HG02610 (cell line): ENCODE results near the gene RAB31.

Source experiments
- ATAC-seq: cut with Tn5 transposase; IDR thresholded peaks from one replicate; pipeline ENCODE4 v1.9.1; 2021; ENCODE audit warnings: mild to moderate bottlenecking, moderate library complexity; ENCODE audit not compliant: unreplicated experiment

RAB31 gene

GRCh38 chr18:9782073-9782857 lies 74.2 kb downstream of the RAB31 start:
- no peak for ATAC-seq

DNA sequence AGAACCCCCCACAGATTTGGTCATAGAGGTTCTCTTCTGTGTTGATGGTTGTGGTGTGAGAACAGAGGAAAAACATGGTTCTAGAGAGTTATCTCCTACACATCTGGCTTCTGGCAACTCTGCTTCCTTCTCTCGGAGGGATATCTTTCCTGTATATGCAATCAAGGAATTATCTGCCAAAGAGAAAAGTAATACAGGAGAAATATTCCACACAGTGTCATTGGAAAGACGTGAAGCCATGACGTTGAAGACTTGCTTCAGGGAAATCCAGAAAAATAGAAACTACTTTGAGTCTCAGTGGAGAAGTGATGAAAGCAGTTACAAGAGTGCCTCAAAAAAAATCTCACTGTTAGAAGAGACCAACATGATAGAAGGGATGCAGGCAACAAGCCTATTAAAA lies 78.5 kb downstream of the RAB31 start:
- no peak for ATAC-seq

GRCh38 chr18:9787036-9787435 lies 78.9 kb downstream of the RAB31 start:
- ATAC-seq = no peak

GRCh38 chr18:9787712-9788111 lies 79.6 kb downstream of the RAB31 start:
- no peak for ATAC-seq

DNA sequence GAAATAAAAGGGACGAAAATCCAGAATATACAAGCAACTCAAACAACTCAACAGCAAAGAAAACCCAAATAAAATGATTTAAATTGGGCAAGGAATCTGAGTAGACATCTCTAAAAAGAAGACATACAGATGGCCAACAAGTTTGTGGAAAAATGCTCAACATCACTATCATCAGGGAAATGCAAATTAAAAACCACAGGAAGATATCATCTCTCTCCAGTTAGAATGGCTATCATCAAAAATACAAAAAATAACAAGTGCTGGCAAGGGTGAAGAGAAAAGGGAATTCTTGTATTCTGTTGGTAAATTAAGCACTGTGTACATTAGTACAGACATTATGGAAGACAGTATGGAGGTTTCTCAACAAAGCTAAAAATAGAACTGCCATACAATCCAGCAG lies 80.0 kb downstream of the RAB31 start:
- ATAC-seq = no peak

DNA sequence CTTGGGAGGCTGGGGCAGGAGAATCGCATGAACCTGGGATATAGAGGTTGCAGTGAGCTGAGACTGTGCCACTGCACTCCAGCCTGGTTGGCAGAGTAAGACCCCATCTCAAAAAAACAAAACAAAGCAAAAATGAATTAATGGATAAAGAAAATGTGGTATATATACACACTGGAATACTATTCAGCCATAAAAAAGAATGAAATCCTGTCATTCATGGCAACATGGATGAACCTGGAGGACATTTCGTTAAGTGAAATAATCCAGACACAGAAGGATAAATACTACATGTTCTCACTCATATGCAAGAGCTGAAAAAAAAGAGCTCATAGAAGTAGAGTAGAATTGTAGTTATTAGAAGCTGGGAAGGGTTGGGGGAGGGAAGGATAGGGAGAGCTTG lies 80.8 kb downstream of the RAB31 start:
- no peak for ATAC-seq

GRCh38 chr18:9790261-9790660 lies 82.2 kb downstream of the RAB31 start:
- ATAC-seq = no peak

DNA sequence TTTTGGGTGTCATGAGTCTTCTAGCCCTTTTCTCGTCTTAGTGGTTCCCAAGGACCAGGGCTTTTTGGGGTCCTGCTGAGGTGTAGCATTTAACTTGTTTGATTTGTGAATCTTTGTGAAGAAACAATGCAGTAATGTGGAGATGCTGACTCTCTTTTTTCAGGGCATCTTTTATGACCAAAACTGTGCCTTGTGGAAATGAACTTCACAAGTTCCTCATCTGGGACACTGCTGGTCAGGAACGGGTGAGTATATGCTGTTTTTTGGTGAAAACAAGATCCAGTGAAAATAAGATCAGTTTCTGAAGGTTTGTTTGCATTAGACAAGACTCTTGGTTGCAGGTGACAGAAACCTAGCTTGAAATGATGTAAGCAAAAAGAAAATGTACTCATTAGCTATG lies 83.9 kb downstream of the RAB31 start:
- no peak for ATAC-seq

- no peak for ATAC-seq
Measured at GRCh38 chr18:9792565-9793245, 84.6 kb downstream of the RAB31 start.

DNA sequence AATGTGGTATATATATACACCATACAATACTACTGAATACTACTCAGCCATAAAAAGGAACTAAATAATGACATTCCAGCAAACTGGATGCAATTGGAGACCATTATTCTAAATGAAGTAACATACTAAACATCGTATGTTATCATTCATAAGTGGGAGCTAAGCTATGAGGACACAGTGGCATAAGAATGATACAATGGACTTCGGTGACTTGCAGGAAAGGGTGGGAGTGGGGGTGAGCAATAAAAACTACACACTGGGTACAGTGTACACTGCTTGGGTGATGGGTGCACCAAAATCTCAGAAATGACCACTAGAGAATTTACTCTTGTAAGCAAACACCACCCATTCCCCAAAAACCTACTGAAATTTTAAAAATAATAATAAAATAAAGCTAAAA lies 87.9 kb downstream of the RAB31 start:
- no peak for ATAC-seq

- ATAC-seq = no peak
Measured at GRCh38 chr18:9796935-9797549, 88.9 kb downstream of the RAB31 start.

- ATAC-seq = no peak
Measured at GRCh38 chr18:9802175-9803062, 94.3 kb downstream of the RAB31 start.

- ATAC-seq = no peak
Measured at GRCh38 chr18:9803063-9803697, 95.1 kb downstream of the RAB31 start.

GRCh38 chr18:9803698-9804516 lies 95.8 kb downstream of the RAB31 start:
- no peak for ATAC-seq

- no peak for ATAC-seq
Measured at GRCh38 chr18:9804517-9805104, 96.5 kb downstream of the RAB31 start.

DNA sequence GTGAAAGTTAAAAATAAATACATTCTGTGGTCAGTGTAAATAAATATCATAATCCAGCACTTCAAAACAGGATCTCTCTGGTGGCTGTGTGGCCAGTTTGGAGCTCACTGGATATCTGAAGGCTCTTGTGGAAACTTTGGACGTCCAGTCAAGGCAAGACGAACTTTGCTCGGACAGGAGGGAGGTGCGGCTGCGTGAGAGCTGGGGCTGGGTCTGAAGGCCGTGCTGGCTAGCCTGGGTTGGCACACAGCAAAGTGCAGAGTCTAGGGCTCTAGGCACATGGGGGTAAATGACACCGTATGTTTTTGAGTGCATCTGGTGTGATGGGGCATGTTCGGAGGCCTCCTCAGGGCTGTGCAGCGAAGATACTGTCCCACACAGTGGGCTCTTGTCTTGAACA lies 98.8 kb downstream of the RAB31 start:
- ATAC-seq = no peak

DNA sequence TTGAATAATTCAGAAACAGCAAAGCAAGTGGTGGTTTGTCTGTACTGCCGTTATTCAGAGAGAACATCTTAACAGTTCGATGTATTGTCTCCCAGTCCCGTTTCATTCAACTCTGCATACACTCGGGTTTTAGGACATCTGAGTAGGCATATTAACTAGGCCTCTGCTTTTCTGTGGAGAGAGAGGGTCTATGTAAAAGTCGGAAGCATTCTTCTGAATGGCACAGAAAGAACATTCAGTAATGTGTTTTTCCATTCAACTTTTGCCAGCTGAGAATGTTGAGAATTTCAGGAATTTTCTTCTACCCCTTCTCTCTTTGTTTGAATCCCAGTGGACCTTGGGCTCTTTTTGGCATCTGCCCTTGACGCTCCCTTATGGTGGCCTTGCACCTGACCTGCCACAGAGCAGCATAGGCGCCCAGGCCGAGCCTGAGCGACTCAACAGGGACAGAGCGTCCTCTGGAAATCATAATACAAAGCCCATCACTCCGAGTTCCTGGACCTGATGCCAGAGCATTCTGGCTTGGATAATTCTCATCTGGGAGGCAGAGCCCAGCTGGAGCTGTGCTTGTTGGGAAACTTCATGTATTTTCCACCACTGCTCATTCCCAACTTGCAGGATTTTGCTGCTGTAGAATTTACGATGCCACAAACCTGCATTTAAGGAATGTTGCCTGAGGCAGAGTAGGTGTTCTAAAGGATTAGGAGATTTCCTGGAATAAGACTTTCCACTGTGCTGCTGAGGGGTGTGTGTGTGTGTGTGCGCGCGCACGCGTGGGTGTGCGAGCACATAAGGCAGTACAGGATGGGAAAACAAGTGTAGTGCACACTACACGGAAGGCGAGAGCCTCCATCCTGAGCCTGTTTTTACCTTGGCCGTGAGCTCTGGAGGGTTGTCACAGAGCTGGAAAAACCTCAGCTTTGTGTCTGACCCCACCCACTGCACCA lies 100.5 kb downstream of the RAB31 start:
- no peak for ATAC-seq

GRCh38 chr18:9809697-9810096 lies 101.6 kb downstream of the RAB31 start:
- no peak for ATAC-seq
